ENCODE data around the gene OSM.

The OSM gene

GRCh38 chr22:30289141-30289979 is 22.7 kb upstream of the OSM start, which contains the start of gene CASTOR1:
CASTOR1 (minus strand) TSS chr22:30289505; CDS start chr22:30289497, 8 bp downstream.
- Histone ChIP-seq H3K4me1 (ENCODE audit: insufficient read depth, low read length) (peaks cover 28% of the 10 kb centered on the region), H3K27ac (ENCODE audit: low read depth, low read length) (peak within 1 kb of the TSS; percentile 95), H3K27me3 (ENCODE audit: control insufficient read depth in 1 of 2, insufficient read depth in 2 of 2, low read length in 2 of 2) (no peaks in the 10 kb centered on the region), H3K9ac (ENCODE audit: low read length) (peak within 1 kb of the TSS; percentile 33), H3K36me3 (ENCODE audit: insufficient read depth, low read length) (peaks cover 38% of the 10 kb centered on the region), H3K4me3 (ENCODE audit: low read depth in 1 of 2, low read length in 2 of 2) (peak within 1 kb of the TSS; percentile 76 to 91), H3K9me3 (ENCODE audit: low read length) (no peaks in the 10 kb centered on the region)

GRCh38 chr22:30288419-30289140 is 21.9 kb upstream of the OSM start:
- H3K4me3 ChIP-seq (ENCODE audit: low read depth in 1 of 2, low read length in 2 of 2) = peak overlapping the region; percentile 76 to 91
- no peaks in the 10 kb centered on the region for H3K27me3 ChIP-seq (ENCODE audit: control insufficient read depth in 1 of 2, insufficient read depth in 2 of 2, low read length in 2 of 2)
- H3K27ac ChIP-seq (ENCODE audit: low read depth, low read length) = peak overlapping the region; percentile 95
- H3K9ac ChIP-seq (ENCODE audit: low read length) = peak overlapping the region; percentile 9
- peaks cover 30% of the 10 kb centered on the region for H3K36me3 ChIP-seq (ENCODE audit: insufficient read depth, low read length)
- no peaks in the 10 kb centered on the region for H3K9me3 ChIP-seq (ENCODE audit: low read length)
- H3K4me1 ChIP-seq (ENCODE audit: insufficient read depth, low read length) = peaks cover 28% of the 10 kb centered on the region

GRCh38 chr22:30287648-30288418 is 21.2 kb upstream of the OSM start:
- Histone ChIP-seq H3K36me3 (ENCODE audit: insufficient read depth, low read length) (peaks cover 22% of the 10 kb centered on the region), H3K9me3 (ENCODE audit: low read length) (no peaks in the 10 kb centered on the region), H3K9ac (ENCODE audit: low read length) (no peak overlapping the region), H3K27ac (ENCODE audit: low read depth, low read length) (peak overlapping the region; percentile 95), H3K27me3 (ENCODE audit: control insufficient read depth in 1 of 2, insufficient read depth in 2 of 2, low read length in 2 of 2) (no peaks in the 10 kb centered on the region), H3K4me1 (ENCODE audit: insufficient read depth, low read length) (peaks cover 28% of the 10 kb centered on the region), H3K4me3 (ENCODE audit: low read depth in 1 of 2, low read length in 2 of 2) (peak overlapping the region in 1 of 2 donors; percentile 76)

GRCh38 chr22:30286813-30287647 is 20.4 kb upstream of the OSM start:
- H3K9me3 ChIP-seq (ENCODE audit: low read length) = no peaks in the 10 kb centered on the region
- peaks cover 14% of the 10 kb centered on the region for H3K36me3 ChIP-seq (ENCODE audit: insufficient read depth, low read length)
- H3K27ac ChIP-seq (ENCODE audit: low read depth, low read length) = no peak overlapping the region
- H3K4me1 ChIP-seq (ENCODE audit: insufficient read depth, low read length) = peaks cover 28% of the 10 kb centered on the region
- no peaks in the 10 kb centered on the region for H3K27me3 ChIP-seq (ENCODE audit: control insufficient read depth in 1 of 2, insufficient read depth in 2 of 2, low read length in 2 of 2)
- H3K4me3 ChIP-seq (ENCODE audit: low read depth in 1 of 2, low read length in 2 of 2) = no peak overlapping the region
- no peak overlapping the region for H3K9ac ChIP-seq (ENCODE audit: low read length)

- no peak overlapping the region for H3K9ac ChIP-seq (ENCODE audit: low read length)
- H3K9me3 ChIP-seq (ENCODE audit: low read length) = no peaks in the 10 kb centered on the region
- peaks cover 23% of the 10 kb centered on the region for H3K4me1 ChIP-seq (ENCODE audit: insufficient read depth, low read length)
- H3K27me3 ChIP-seq (ENCODE audit: control insufficient read depth in 1 of 2, insufficient read depth in 2 of 2, low read length in 2 of 2) = no peaks in the 10 kb centered on the region
- H3K27ac ChIP-seq (ENCODE audit: low read depth, low read length) = no peak overlapping the region
- peaks cover 12% of the 10 kb centered on the region for H3K36me3 ChIP-seq (ENCODE audit: insufficient read depth, low read length)
- no peak overlapping the region for H3K4me3 ChIP-seq (ENCODE audit: low read depth in 1 of 2, low read length in 2 of 2)
These were observed 19.7 kb upstream of the OSM start for GRCh38 chr22:30286331-30286730.

- peaks cover 18% of the 10 kb centered on the region for H3K4me1 ChIP-seq (ENCODE audit: insufficient read depth, low read length)
These were observed 19.2 kb upstream of the OSM start for GRCh38 chr22:30285846-30286200.

GRCh38 chr22:30285176-30285845 is 18.7 kb upstream of the OSM start:
- Histone ChIP-seq H3K4me3 (ENCODE audit: low read depth in 1 of 2, low read length in 2 of 2) (no peak overlapping the region), H3K9ac (ENCODE audit: low read length) (no peak overlapping the region), H3K36me3 (ENCODE audit: insufficient read depth, low read length) (peaks cover 12% of the 10 kb centered on the region), H3K27ac (ENCODE audit: low read depth, low read length) (no peak overlapping the region), H3K9me3 (ENCODE audit: low read length) (no peaks in the 10 kb centered on the region), H3K4me1 (ENCODE audit: insufficient read depth, low read length) (peaks cover 13% of the 10 kb centered on the region), H3K27me3 (ENCODE audit: control insufficient read depth in 1 of 2, insufficient read depth in 2 of 2, low read length in 2 of 2) (no peaks in the 10 kb centered on the region)

More at GRCh38 chr22:30285846-30286200, 19.2 kb upstream of the OSM start:
- Histone ChIP-seq H3K9ac (ENCODE audit: low read length) (no peak overlapping the region), H3K36me3 (ENCODE audit: insufficient read depth, low read length) (peaks cover 12% of the 10 kb centered on the region), H3K27ac (ENCODE audit: low read depth, low read length) (no peak overlapping the region), H3K27me3 (ENCODE audit: control insufficient read depth in 1 of 2, insufficient read depth in 2 of 2, low read length in 2 of 2) (no peaks in the 10 kb centered on the region), H3K9me3 (ENCODE audit: low read length) (no peaks in the 10 kb centered on the region), H3K4me3 (ENCODE audit: low read depth in 1 of 2, low read length in 2 of 2) (no peak overlapping the region)

GRCh38 chr22:30284666-30285065 is 18.0 kb upstream of the OSM start:
- H3K4me1 ChIP-seq (ENCODE audit: insufficient read depth, low read length) = peaks cover 7% of the 10 kb centered on the region
- no peak overlapping the region for H3K4me3 ChIP-seq (ENCODE audit: low read depth in 1 of 2, low read length in 2 of 2)
- no peaks in the 10 kb centered on the region for H3K9me3 ChIP-seq (ENCODE audit: low read length)
- peaks cover 12% of the 10 kb centered on the region for H3K36me3 ChIP-seq (ENCODE audit: insufficient read depth, low read length)
- no peaks in the 10 kb centered on the region for H3K27me3 ChIP-seq (ENCODE audit: control insufficient read depth in 1 of 2, insufficient read depth in 2 of 2, low read length in 2 of 2)
- no peak overlapping the region for H3K9ac ChIP-seq (ENCODE audit: low read length)
- H3K27ac ChIP-seq (ENCODE audit: low read depth, low read length) = no peak overlapping the region

- Histone ChIP-seq H3K9me3 (ENCODE audit: low read length) (no peaks in the 10 kb centered on the region), H3K27ac (ENCODE audit: low read depth, low read length) (no peak overlapping the region), H3K36me3 (ENCODE audit: insufficient read depth, low read length) (peaks cover 12% of the 10 kb centered on the region), H3K27me3 (ENCODE audit: control insufficient read depth in 1 of 2, insufficient read depth in 2 of 2, low read length in 2 of 2) (no peaks in the 10 kb centered on the region), H3K9ac (ENCODE audit: low read length) (no peak overlapping the region), H3K4me3 (ENCODE audit: low read depth in 1 of 2, low read length in 2 of 2) (no peak overlapping the region), H3K4me1 (ENCODE audit: insufficient read depth, low read length) (peaks cover 7% of the 10 kb centered on the region)
These were observed 17.5 kb upstream of the OSM start for GRCh38 chr22:30284172-30284571.

- no peak overlapping the region for H3K27ac ChIP-seq (ENCODE audit: low read depth, low read length)
- no peak overlapping the region for H3K4me3 ChIP-seq (ENCODE audit: low read depth in 1 of 2, low read length in 2 of 2)
- H3K4me1 ChIP-seq (ENCODE audit: insufficient read depth, low read length) = peaks cover 6% of the 10 kb centered on the region
- H3K27me3 ChIP-seq (ENCODE audit: control insufficient read depth in 1 of 2, insufficient read depth in 2 of 2, low read length in 2 of 2) = no peaks in the 10 kb centered on the region
- peaks cover 12% of the 10 kb centered on the region for H3K36me3 ChIP-seq (ENCODE audit: insufficient read depth, low read length)
- H3K9me3 ChIP-seq (ENCODE audit: low read length) = no peaks in the 10 kb centered on the region
- H3K9ac ChIP-seq (ENCODE audit: low read length) = no peak overlapping the region
These were observed 16.7 kb upstream of the OSM start for GRCh38 chr22:30283342-30283741.
